Left lung (tissue), 10 donors: ENCODE measurements around the gene KLK1. TPM values are rescaled to one million over a fixed set of nuclear protein-coding genes. Genes with fewer than 3 reads are reported as not detected.

Source experiments
- ATAC-seq: fragments of 200-7000 bp; cut with Tn5 transposase; one replicate; pipeline ENCODE4 v1.9.1; 2020; ENCODE audit warnings: moderate library complexity
- DNase-seq, 4 donors: peaks; one replicate each; pipeline ENCODE4 v3.0.0-alpha.2; 2013 to 2020
- H3K27ac ChIP-seq, 2 donors: fragments of 200-600 bp; sonication (generic) in 1 of 2; one replicate each; pipeline versions ENCODE4 v1.5.0 to v1.8.0; 2020 to 2021
- H3K27me3 ChIP-seq, 2 donors: fragments of 200-600 bp; sonication (generic) in 1 of 2; one replicate each; pipeline versions ENCODE4 v1.5.0 to v1.8.0; 2020 to 2021
- H3K36me3 ChIP-seq, 2 donors: fragments of 200-600 bp; sonication (generic) in 1 of 2; one replicate each; pipeline versions ENCODE4 v1.5.0 to v1.8.0; 2020 to 2021
- H3K4me1 ChIP-seq, 2 donors: fragments of 200-600 bp; one replicate each; pipeline ENCODE4 v1.8.0; 2021
- H3K4me3 ChIP-seq, 2 donors: fragments of 200-600 bp; sonication (generic) in 1 of 2; one replicate each; pipeline versions ENCODE4 v1.5.0 to v1.8.0; 2020 to 2021; ENCODE audit warnings: mild to moderate bottlenecking in 1 of 2
- H3K9me3 ChIP-seq, 2 donors: fragments of 200-600 bp; sonication (generic) in 1 of 2; one replicate each; pipeline versions ENCODE4 v1.5.0 to v1.8.0; 2020 to 2021
- CTCF ChIP-seq, 2 donors: fragments of 200-600 bp; sonication (generic) in 1 of 2; IDR thresholded peaks; one replicate each; pipeline versions ENCODE4 v1.5.0 to v1.8.0; 2021; ENCODE audit warnings: antibody characterized with exemption in 2 of 2
- intact Hi-C, 2 donors: fragments of 100-400 bp; cut with DNase I; formaldehyde crosslinking; loops; one replicate each; pipeline versions ENCODE4 v1.11.2 to v1.14.2; 2022
- polyA plus RNA-seq, 6 donors: library from polyadenylated mRNA; unstranded; fragments of 120-200 nt; gene quantifications; one replicate each; pipeline ENCODE4 v1.2.1, GENCODE V29; 2013; ENCODE audit not compliant: insufficient read length in 6 of 6
- total RNA-seq, 2 donors: library from RNA; stranded (reverse); fragmentation: NEBNext Ultra II Directional; extraction: Animal tissue kit (Norgen Biotek cat#: 25700); gene quantifications; one replicate each; pipeline ENCODE4 v1.2.1, GENCODE V29; 2021
- donor health status: DM: no; HTN: yes; CAD: no.
- donor health status: DM: no; HTN: no; CAD: no.

KLK1 gene
- total and polyA plus RNA-seq, 8 donors: 0.29 to 0.76 (median 0.60) TPM

DNA sequence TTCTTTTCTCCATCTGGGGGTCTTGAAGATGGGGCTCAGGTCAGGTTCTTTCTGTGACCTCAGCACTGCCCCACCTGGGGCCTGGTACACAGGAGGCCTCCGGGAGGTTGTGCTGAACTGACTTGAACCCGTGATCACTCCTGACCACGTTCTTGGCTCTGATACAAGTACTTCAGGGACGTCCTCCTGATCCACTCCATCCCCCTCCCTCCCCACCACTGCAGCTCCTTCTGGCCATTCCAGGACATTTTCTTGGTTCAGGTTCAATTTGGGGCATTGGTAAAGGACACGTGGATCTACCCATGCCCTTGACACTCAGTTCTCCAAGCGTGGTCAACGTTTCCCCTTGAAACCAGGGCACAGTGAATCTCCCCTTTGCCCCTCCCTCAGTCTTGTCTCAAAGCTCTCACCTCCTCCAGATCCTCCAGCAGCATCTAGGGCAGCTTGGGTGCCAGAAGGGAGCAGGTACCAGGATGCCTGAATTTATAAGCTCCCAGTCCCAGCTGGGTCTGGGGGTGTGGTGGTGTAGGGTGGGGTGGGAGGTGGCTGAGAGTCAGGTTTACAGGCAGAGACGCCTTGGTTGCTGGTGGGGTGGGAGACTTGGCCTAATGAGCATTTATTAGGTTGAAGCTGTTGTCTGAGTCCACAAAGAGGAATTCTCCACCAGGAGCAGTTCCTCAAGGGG is 9.7 kb upstream of the KLK1 start, which contains the start of gene KLK15:
Gene KLK15, minus strand, starts transcription at position 458 of the 685 bp plus-strand sequence. CDS start 2,082 bp downstream, outside the sequence.
- no peak for TF ChIP-seq CTCF (IDR thresholded peaks at IDR 0.05)
- ATAC-seq: no peak
- H3K9me3 ChIP-seq: no peaks in the 10 kb centered on the region
- peaks cover 0 to 80% of the 10 kb centered on the region in 2 donors for H3K27me3 ChIP-seq
- H3K36me3 ChIP-seq: no peaks in the 10 kb centered on the region
- intact Hi-C loops: no loop called here
- DNase-seq: no peak
- H3K4me1 ChIP-seq: peaks cover 0 to 11% of the 10 kb centered on the region in 2 donors
- no peak within 1 kb of the TSS for H3K4me3 ChIP-seq
- no peak within 1 kb of the TSS for H3K27ac ChIP-seq

GRCh38 chr19:50832666-50833065 is 9.1 kb upstream of the KLK1 start:
- peaks cover 0 to 74% of the 10 kb centered on the region in 2 donors for H3K27me3 ChIP-seq
- H3K9me3 ChIP-seq: no peaks in the 10 kb centered on the region
- peaks cover 0 to 11% of the 10 kb centered on the region in 2 donors for H3K4me1 ChIP-seq
- no peak for TF ChIP-seq CTCF (IDR thresholded peaks at IDR 0.05)
- H3K4me3 ChIP-seq: no peak overlapping the region
- H3K36me3 ChIP-seq: no peaks in the 10 kb centered on the region
- intact Hi-C loops: no loop called here
- DNase-seq: no peak
- no peak for ATAC-seq
- H3K27ac ChIP-seq: no peak overlapping the region

DNA sequence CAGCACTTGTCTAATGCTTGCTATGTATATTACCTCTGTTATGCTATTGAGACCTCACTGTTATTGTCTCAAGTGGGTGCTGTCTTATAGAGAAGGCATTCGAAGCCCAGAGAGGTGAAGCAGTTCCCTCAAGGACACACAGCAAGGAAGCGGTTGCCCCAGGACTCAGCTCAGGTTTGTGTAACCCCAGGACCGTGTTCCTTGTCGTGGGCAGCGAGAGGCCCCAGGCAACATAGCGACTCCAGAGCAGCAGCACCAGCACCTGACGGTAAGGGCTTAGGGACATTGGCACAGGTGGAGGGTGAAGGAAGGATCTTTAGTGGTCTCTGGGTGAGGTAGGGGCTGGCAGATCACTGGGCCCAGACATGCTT is 7.4 kb upstream of the KLK1 start:
- H3K27ac ChIP-seq: no peak overlapping the region
- intact Hi-C loops: no loop called here
- H3K36me3 ChIP-seq: no peaks in the 10 kb centered on the region
- peaks cover 0 to 8% of the 10 kb centered on the region in 2 donors for H3K4me1 ChIP-seq
- ATAC-seq (no peak), DNase-seq (no peak)
- no peak overlapping the region for H3K4me3 ChIP-seq
- TF ChIP-seq CTCF (IDR thresholded peaks at IDR 0.05): no peak
- peaks cover 0 to 67% of the 10 kb centered on the region in 2 donors for H3K27me3 ChIP-seq
- H3K9me3 ChIP-seq: no peaks in the 10 kb centered on the region

DNA sequence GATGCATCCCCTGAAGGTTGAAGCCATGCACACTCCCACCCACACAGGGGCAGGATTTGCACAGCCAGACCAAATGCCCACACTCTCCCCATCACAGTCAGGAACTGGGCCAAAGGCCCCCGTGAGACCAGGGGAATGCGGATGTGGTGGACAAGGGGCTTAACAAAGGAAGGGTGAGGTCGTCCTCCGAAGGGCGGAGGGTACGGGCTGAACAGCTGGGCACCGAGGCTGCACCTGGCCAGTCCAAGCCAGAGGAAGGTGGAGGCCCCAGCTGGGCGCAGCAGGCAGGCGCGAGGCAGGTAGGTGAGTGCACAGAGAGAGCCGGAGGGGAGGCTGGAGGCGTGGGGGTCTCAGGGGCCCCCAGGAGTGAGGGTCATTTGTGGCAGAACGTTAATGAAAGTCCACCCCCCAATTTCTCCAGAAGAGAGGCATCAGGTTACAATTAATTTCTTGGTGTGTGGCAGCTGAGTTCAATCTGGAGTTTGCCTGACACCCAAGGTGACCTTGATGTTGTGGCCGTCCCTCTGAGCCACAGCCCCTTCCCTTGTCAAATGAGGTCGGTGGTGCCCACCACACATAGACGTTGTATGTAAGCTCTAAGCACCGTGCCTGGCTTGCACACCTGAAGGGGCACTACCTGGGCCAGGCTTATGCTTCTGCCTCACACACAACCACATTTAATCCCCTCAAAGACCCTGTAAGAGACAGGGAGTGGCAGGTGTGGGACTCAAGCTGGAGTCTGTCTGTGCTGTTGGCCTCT is 6.9 kb upstream of the KLK1 start:
- H3K27ac ChIP-seq: no peak overlapping the region
- H3K4me1 ChIP-seq: peaks cover 0 to 3% of the 10 kb centered on the region in 2 donors
- H3K4me3 ChIP-seq: no peak overlapping the region
- TF ChIP-seq CTCF (IDR thresholded peaks at IDR 0.05): no peak
- H3K36me3 ChIP-seq: no peaks in the 10 kb centered on the region
- H3K27me3 ChIP-seq: peaks cover 0 to 64% of the 10 kb centered on the region in 2 donors
- intact Hi-C loops: no loop called here
- DNase-seq (no peak), ATAC-seq (no peak)
- H3K9me3 ChIP-seq: no peaks in the 10 kb centered on the region

- Histone ChIP-seq H3K9me3 (no peaks in the 10 kb centered on the region), H3K36me3 (no peaks in the 10 kb centered on the region), H3K4me3 (no peak overlapping the region), H3K27me3 (peaks cover 0 to 63% of the 10 kb centered on the region in 2 donors), H3K27ac (no peak overlapping the region), H3K4me1 (no peaks in the 10 kb centered on the region)
- DNase-seq: no peak
- ATAC-seq: no peak
- no peak for TF ChIP-seq CTCF (IDR thresholded peaks at IDR 0.05)
- intact Hi-C loops: no loop called here
Measured at GRCh38 chr19:50829801-50830200, 6.2 kb upstream of the KLK1 start.
